OCI-LY3 (cell line): ENCODE measurements around the gene C1orf216.

Experiments
- H2AFZ ChIP-seq: fragments of 200-600, 300-600 bp; shearing (Covaris generic); 2 replicates; pipeline ENCODE4 v1.6.0; 2014; ENCODE audit warnings: antibody characterized with exemption, low read depth, low read length
- H3K27ac ChIP-seq: fragments of 200-600, 300-600 bp; sonication (generic); 2 replicates; pipeline ENCODE4 v1.5.1; 2014; ENCODE audit warnings: mild to moderate bottlenecking, low read length, moderate library complexity, mixed read lengths
- H3K27me3 ChIP-seq: fragments of 200-600, 300-600 bp; sonication (generic); 2 replicates; pipeline ENCODE4 v1.6.1; 2014; ENCODE audit warnings: low read depth, low read length, mixed read lengths
- H3K36me3 ChIP-seq: fragments of 200-600, 300-600 bp; sonication (generic); replicated peaks from 2 replicates; pipeline ENCODE3; 2014; ENCODE audit warnings: low read depth, low read length, mixed read lengths
- H3K4me1 ChIP-seq: fragments of 300-600, 200-600 bp; sonication (generic); 2 replicates; pipeline ENCODE4 v1.6.1; 2014; ENCODE audit warnings: low read length, mixed read lengths
- H3K4me2 ChIP-seq: fragments of 200-600, 300-600 bp; sonication (generic); 2 replicates; pipeline ENCODE4 v1.6.1; 2014; ENCODE audit warnings: low read length, mixed read lengths
- H3K4me3 ChIP-seq: fragments of 300-600, 200-600 bp; sonication (generic); 2 replicates; pipeline ENCODE4 v1.5.1; 2014; ENCODE audit warnings: antibody characterized with exemption, mild to moderate bottlenecking, low read length, moderate library complexity
- H3K79me2 ChIP-seq: fragments of 300-600, 200-600 bp; shearing (Covaris generic); 2 replicates; pipeline ENCODE4 v1.6.1; 2014; ENCODE audit warnings: mild to moderate bottlenecking, low read length, mixed read lengths
- H3K9ac ChIP-seq: fragments of 300-600, 200-600 bp; shearing (Covaris generic); 2 replicates; pipeline ENCODE4 v1.6.0; 2014; ENCODE audit warnings: mild to moderate bottlenecking, low read length, moderate library complexity
- H3K9me3 ChIP-seq: fragments of 200-600, 300-600 bp; shearing (Covaris generic); 2 replicates; pipeline ENCODE4 v1.6.1; 2014; ENCODE audit warnings: low read length, mixed read lengths; ENCODE audit not compliant: insufficient read depth
- H4K20me1 ChIP-seq: fragments of 200-600, 300-600 bp; sonication (generic); 2 replicates; pipeline ENCODE4 v1.6.1; 2016; ENCODE audit warnings: low read length, mixed read lengths; ENCODE audit not compliant: insufficient read depth
- EZH2phosphoT487 ChIP-seq: fragments of 200-600 bp; shearing (Covaris generic); IDR thresholded peaks from 2 replicates; pipeline ENCODE4 v1.6.1; 2018; ENCODE audit warnings: antibody characterized with exemption, mixed run types, low read depth
- TF ChIP-seq, protein P1 (sequence below): fragments of 200-600, 300-600 bp; sonication (generic); IDR thresholded peaks from 2 replicates; pipeline ENCODE4 v1.5.1; 2014; ENCODE audit warnings: antibody characterized with exemption, low read length, low read depth

The C1orf216 gene

DNA sequence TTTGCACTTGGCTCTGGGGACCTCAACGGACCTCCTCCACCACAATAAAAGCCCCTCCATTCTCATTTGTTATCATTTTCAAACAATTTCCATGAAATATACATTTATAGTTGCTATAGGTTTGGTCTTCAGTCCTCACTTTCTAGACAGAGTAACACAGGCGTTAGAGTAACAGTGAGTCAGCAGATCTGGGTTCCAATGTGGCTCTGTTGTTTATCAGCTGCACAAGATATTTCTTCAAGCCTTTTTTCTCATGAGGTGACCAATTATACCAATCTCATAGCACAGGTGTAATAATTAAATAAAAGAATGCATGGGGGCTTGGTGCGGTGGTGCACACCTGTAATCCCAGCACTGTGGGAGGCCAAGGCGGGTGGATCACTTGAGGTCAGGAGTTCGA is 44.6 kb downstream of the C1orf216 start:
- H3K79me2 ChIP-seq: no peaks in the 10 kb centered on the region
- no peak overlapping the region for H3K4me3 ChIP-seq
- no peak for TF ChIP-seq EZH2phosphoT487
- TF ChIP-seq, protein P1, sequence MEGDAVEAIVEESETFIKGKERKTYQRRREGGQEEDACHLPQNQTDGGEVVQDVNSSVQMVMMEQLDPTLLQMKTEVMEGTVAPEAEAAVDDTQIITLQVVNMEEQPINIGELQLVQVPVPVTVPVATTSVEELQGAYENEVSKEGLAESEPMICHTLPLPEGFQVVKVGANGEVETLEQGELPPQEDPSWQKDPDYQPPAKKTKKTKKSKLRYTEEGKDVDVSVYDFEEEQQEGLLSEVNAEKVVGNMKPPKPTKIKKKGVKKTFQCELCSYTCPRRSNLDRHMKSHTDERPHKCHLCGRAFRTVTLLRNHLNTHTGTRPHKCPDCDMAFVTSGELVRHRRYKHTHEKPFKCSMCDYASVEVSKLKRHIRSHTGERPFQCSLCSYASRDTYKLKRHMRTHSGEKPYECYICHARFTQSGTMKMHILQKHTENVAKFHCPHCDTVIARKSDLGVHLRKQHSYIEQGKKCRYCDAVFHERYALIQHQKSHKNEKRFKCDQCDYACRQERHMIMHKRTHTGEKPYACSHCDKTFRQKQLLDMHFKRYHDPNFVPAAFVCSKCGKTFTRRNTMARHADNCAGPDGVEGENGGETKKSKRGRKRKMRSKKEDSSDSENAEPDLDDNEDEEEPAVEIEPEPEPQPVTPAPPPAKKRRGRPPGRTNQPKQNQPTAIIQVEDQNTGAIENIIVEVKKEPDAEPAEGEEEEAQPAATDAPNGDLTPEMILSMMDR: no peak
- no peak overlapping the region for H3K27ac ChIP-seq
- no peaks in the 10 kb centered on the region for H3K27me3 ChIP-seq
- no peaks in the 10 kb centered on the region for H3K9me3 ChIP-seq
- H2AFZ ChIP-seq: no peak overlapping the region
- H3K4me2 ChIP-seq: no peak overlapping the region
- no peak overlapping the region for H3K9ac ChIP-seq
- no peaks in the 10 kb centered on the region for H4K20me1 ChIP-seq
- no peaks in the 10 kb centered on the region for H3K36me3 ChIP-seq
- no peaks in the 10 kb centered on the region for H3K4me1 ChIP-seq

DNA sequence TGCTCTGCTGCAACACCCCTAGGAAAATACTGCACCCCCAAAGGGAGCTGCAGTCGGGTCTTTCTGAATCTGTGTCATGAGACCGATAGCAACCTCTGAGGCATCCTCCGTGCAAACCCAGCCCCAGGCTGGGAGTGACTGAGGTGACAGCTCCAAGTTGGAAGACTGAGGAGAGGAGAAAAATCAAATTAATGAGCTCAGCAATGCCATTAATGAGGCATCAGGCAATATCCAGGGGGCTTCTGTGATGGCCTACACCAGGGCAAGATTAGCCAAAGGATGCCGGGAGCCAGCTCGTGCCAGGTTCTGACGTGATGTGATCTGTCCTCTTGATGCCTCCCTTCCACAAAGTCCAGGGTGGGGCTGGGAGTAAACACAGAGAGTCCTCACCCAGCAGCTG is 46.6 kb downstream of the C1orf216 start:
- Histone ChIP-seq H3K4me2 (no peak overlapping the region), H3K4me3 (no peak overlapping the region), H3K27ac (no peak overlapping the region), H3K36me3 (no peaks in the 10 kb centered on the region), H4K20me1 (no peaks in the 10 kb centered on the region), H3K9ac (no peak overlapping the region), H3K79me2 (no peaks in the 10 kb centered on the region), H2AFZ (no peak overlapping the region), H3K4me1 (no peaks in the 10 kb centered on the region), H3K9me3 (no peaks in the 10 kb centered on the region), H3K27me3 (no peaks in the 10 kb centered on the region)
- TF ChIP-seq, protein P1: no peak
- no peak for TF ChIP-seq EZH2phosphoT487

DNA sequence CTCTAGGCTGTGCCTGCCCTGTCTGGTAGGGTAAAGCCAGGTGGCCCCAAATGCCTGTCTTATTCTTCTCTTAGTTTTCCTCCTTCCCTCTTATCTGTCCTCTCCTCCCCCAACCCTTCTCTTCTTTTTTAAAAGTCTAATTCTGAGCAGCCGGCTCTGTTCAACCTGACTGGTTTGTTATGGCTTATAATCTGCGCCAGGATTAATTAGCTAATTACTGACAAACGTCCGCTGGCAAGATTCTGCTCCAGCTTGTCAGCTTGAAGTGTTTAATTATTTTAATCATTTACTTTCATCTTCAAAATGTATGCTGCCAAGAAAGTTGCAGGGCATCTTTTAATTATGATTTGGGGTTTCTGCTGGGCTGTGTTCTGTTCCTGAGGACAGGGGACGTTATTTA is 50.2 kb downstream of the C1orf216 start:
- no peak overlapping the region for H3K4me2 ChIP-seq

DNA sequence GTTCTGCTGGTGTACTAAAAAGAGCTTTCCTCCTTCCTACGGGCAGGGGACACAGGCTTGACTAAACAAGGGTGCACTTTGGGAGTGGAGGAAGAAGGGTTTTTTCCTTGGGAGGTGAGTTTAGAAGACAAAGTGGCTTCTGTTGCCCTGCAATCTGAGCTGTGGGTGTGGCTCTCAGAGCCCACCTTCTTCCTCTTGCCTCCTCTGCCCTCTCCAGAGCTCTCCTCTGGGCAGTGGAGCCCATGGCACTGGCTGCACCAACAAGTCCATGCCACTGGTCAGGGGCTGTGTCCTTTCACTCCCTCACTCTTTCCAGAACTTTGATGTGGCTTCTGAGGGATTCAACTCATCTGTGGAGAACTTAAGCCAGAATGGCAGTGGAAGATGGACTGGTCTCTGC is 51.8 kb downstream of the C1orf216 start:
- Histone ChIP-seq H3K27me3 (peaks cover 10% of the 10 kb centered on the region; the same call in 1 of the 2 replicates), H3K36me3 (no peaks in the 10 kb centered on the region), H4K20me1 (no peaks in the 10 kb centered on the region), H2AFZ (no peak overlapping the region), H3K9ac (no peak overlapping the region), H3K27ac (no peak overlapping the region), H3K4me2 (no peak overlapping the region), H3K4me3 (no peak overlapping the region), H3K79me2 (no peaks in the 10 kb centered on the region), H3K4me1 (no peaks in the 10 kb centered on the region), H3K9me3 (no peaks in the 10 kb centered on the region)
- TF ChIP-seq, protein P1: no peak
- TF ChIP-seq EZH2phosphoT487: no peak

More for the DNA sequence above, 50.2 kb downstream of the C1orf216 start:
- H2AFZ ChIP-seq: no peak overlapping the region
- no peaks in the 10 kb centered on the region for H4K20me1 ChIP-seq
- H3K9ac ChIP-seq: no peak overlapping the region
- H3K27me3 ChIP-seq: peaks cover 10% of the 10 kb centered on the region; the same call in 1 of the 2 replicates
- no peaks in the 10 kb centered on the region for H3K79me2 ChIP-seq
- no peak overlapping the region for H3K27ac ChIP-seq
- TF ChIP-seq, protein P1: no peak
- no peak for TF ChIP-seq EZH2phosphoT487
- H3K4me3 ChIP-seq: no peak overlapping the region
- H3K4me1 ChIP-seq: no peaks in the 10 kb centered on the region
- no peaks in the 10 kb centered on the region for H3K9me3 ChIP-seq
- no peaks in the 10 kb centered on the region for H3K36me3 ChIP-seq
